ENCODE measurements around the gene DDX54. TPM values are rescaled to one million over a fixed set of nuclear protein-coding genes. Genes with fewer than 3 reads are reported as not detected.

Gene DDX54
- total RNA-seq, 1 donor from 2014 or later = 11.0 TPM

Small RNA genes lying within 50 kb of the gene (small RNA-seq; reads per million reads assigned to genes)
- not detected for gene MIR7106
- gene RF00019 = not detected

Other genes with a start within 250 kb of the DDX54 start
- 2.0 TPM for gene OAS3, start 247.0 kb downstream of the DDX54 start, total RNA-seq
- gene OAS2, start 207.0 kb downstream of the DDX54 start, total RNA-seq = 0.82 TPM
- 18.3 TPM for gene DTX1, start 128.7 kb downstream of the DDX54 start, total RNA-seq
- 4.9 TPM for gene RASAL1, start 49.7 kb downstream of the DDX54 start, total RNA-seq
- not detected for gene CFAP73, start 35.8 kb downstream of the DDX54 start, total RNA-seq
- 10.2 TPM for gene RITA1, start 243 bp upstream of the DDX54 start, total RNA-seq
- 2.4 TPM for gene TPCN1, start 36.0 kb upstream of the DDX54 start, total RNA-seq
- 2.9 TPM for gene SLC8B1, start 149.6 kb upstream of the DDX54 start, total RNA-seq
- gene PLBD2, start 173.1 kb upstream of the DDX54 start, total RNA-seq = 5.7 TPM
- gene SDS, start 218.4 kb upstream of the DDX54 start, total RNA-seq = not detected
- 0.82 TPM for gene SDSL, start 236.9 kb upstream of the DDX54 start, total RNA-seq

Measured in frontal cortex (tissue), 1 donor.